HG03565 (cell line): ENCODE results near the gene ULBP2.
"Not testable (repeated sequence)": the region's sequence is repeated elsewhere in the genome, so short reads cannot be mapped to it uniquely, and the experiment has no call there.

Experiments used
- ATAC-seq: cut with Tn5 transposase; IDR thresholded peaks from one replicate; pipeline ENCODE4 v1.9.1; 2021; ENCODE audit warnings: mild to moderate bottlenecking, moderate library complexity; ENCODE audit not compliant: unreplicated experiment

The ULBP2 gene

GRCh38 chr6:149925974-149926777, 15.6 kb upstream of the ULBP2 start:
- no peak for ATAC-seq

GRCh38 chr6:149927025-149927424, 14.8 kb upstream of the ULBP2 start:
- not testable (repeated sequence) for ATAC-seq

- ATAC-seq = no peak
Observed at GRCh38 chr6:149929422-149929821, 12.4 kb upstream of the ULBP2 start.

- ATAC-seq = no peak
Observed at GRCh38 chr6:149931501-149931900, 10.3 kb upstream of the ULBP2 start.

- ATAC-seq = no peak
Observed at GRCh38 chr6:149933036-149933435, 8.8 kb upstream of the ULBP2 start.

- ATAC-seq = no peak
Observed at GRCh38 chr6:149933461-149933860, 8.4 kb upstream of the ULBP2 start.

- no peak for ATAC-seq
Observed at GRCh38 chr6:149934249-149935156, 7.3 kb upstream of the ULBP2 start.

GRCh38 chr6:149935246-149935645, 6.6 kb upstream of the ULBP2 start:
- ATAC-seq = no peak

GRCh38 chr6:149935668-149936067, 6.1 kb upstream of the ULBP2 start:
- ATAC-seq = no peak

- ATAC-seq = no peak
Observed at GRCh38 chr6:149936743-149937142, 5.1 kb upstream of the ULBP2 start.

- ATAC-seq = not testable (repeated sequence)
Observed at GRCh38 chr6:149938013-149938570, 3.7 kb upstream of the ULBP2 start.

- peak; percentile 69 for ATAC-seq
Observed at GRCh38 chr6:149938571-149939355, 3.1 kb upstream of the ULBP2 start.

- ATAC-seq = no peak
Observed at GRCh38 chr6:149939356-149939648, 2.5 kb upstream of the ULBP2 start.

- ATAC-seq = no peak
Observed at GRCh38 chr6:149939909-149940671, 1.7 kb upstream of the ULBP2 start.

GRCh38 chr6:149940672-149940982, 1.2 kb upstream of the ULBP2 start:
- ATAC-seq = no peak

- ATAC-seq = no peak
Observed at GRCh38 chr6:149942461-149942829, 631 bp downstream of the ULBP2 start.

- not testable (repeated sequence) for ATAC-seq
Observed at GRCh38 chr6:149943321-149943720, 1.5 kb downstream of the ULBP2 start.

- not testable (repeated sequence) for ATAC-seq
Observed at GRCh38 chr6:149945276-149945675, 3.5 kb downstream of the ULBP2 start.

GRCh38 chr6:149946631-149947030, 4.8 kb downstream of the ULBP2 start:
- ATAC-seq = not testable (repeated sequence)

GRCh38 chr6:149947533-149947932, 5.7 kb downstream of the ULBP2 start:
- ATAC-seq = not testable (repeated sequence)
